Fibroblast of lung (primary cell): Measurements from ENCODE around the gene VTCN1.

Experiments
- EZH2 ChIP-seq: IDR thresholded peaks from 2 replicates; pipeline ENCODE4 v1.5.1; 2012; ENCODE audit warnings: low read length, control low read depth, mild to moderate bottlenecking; ENCODE audit errors: missing control alignments
- TF ChIP-seq, protein P1 (sequence below), 2 donors: IDR thresholded peaks in 1 of 2; conservative IDR thresholded peaks in 1 of 2; 1 replicate in 1 of 2; 2 replicates in 1 of 2; pipeline ENCODE4 v1.5.1; 2011 to 2012; ENCODE audit warnings: low read length in 2 of 2, control low read depth in 1 of 2, inconsistent platforms in 1 of 2, low read depth in 1 of 2, mild to moderate bottlenecking in 1 of 2

DNA sequence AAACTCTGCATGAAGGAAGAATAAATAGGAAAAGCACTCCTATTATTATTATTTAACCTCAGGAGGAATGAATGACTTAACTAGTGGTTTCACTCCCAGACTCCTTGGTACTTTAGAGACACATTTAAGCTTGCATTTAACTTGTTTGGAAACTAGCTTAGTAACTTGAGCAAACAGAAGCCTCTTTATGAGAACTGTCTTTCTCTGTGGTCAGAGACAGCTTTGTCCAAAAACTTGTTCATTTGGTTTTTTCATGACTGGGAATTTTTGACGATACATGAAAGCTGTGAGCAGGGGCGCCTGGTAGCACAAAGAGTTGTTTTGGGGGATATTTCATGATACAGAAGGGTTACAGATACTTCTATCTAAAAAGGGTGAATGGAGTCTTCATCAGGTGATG, 33.6 kb upstream of the VTCN1 start:
- TF ChIP-seq EZH2 = no peak
- TF ChIP-seq, protein P1, sequence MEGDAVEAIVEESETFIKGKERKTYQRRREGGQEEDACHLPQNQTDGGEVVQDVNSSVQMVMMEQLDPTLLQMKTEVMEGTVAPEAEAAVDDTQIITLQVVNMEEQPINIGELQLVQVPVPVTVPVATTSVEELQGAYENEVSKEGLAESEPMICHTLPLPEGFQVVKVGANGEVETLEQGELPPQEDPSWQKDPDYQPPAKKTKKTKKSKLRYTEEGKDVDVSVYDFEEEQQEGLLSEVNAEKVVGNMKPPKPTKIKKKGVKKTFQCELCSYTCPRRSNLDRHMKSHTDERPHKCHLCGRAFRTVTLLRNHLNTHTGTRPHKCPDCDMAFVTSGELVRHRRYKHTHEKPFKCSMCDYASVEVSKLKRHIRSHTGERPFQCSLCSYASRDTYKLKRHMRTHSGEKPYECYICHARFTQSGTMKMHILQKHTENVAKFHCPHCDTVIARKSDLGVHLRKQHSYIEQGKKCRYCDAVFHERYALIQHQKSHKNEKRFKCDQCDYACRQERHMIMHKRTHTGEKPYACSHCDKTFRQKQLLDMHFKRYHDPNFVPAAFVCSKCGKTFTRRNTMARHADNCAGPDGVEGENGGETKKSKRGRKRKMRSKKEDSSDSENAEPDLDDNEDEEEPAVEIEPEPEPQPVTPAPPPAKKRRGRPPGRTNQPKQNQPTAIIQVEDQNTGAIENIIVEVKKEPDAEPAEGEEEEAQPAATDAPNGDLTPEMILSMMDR (conservative IDR thresholded peaks at IDR 0.05 in 1 of 2, IDR thresholded peaks at IDR 0.05 in 1 of 2; ENCODE audit: low read depth in 1 of 2, low read length in 2 of 2) = no peak
